PFSK-1 (cell line): Measurements from ENCODE around the gene RNU1-2.

ENCODE experiments used
- POLR2AphosphoS5 ChIP-seq: IDR thresholded peaks from 2 replicates; pipeline ENCODE4 v1.6.1; 2012; ENCODE audit warnings: low read depth, mild to moderate bottlenecking, control low read depth, low read length, moderate library complexity
- SIN3A ChIP-seq: IDR thresholded peaks from 2 replicates; pipeline ENCODE4 v1.6.1; 2012; ENCODE audit warnings: mild to moderate bottlenecking, low read length, moderate library complexity, borderline replicate concordance; ENCODE audit not compliant: insufficient read depth
- TAF1 ChIP-seq: IDR thresholded peaks from 2 replicates; pipeline ENCODE4 v1.6.1; 2012; ENCODE audit warnings: low read length, control low read depth, borderline replicate concordance; ENCODE audit not compliant: insufficient read depth

DNA sequence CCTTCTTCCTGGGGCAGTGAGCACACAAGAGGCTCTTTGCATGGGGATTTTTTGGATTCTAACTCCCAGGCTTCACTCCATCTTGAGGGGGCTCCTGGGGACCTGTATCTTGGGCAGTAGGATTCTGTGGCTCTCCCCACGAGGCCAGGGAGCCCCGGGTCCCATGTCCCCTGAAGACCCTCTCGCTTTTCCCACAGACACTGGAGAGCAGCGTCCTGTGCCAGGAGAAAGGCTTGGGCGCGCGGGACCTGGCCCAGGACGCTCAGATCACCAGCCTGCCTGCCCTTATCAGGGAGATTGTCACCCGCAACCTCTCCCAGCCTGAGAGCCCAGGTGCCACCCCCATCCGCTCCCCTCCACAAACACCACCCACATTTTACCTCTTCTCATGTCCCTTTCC lies 26.7 kb downstream of the RNU1-2 start:
- TF ChIP-seq POLR2AphosphoS5 (no peak), TAF1 (no peak), SIN3A (no peak)
